Right cardiac atrium (tissue), 5 donors: ENCODE results near the gene GIN1. TPM values are rescaled to one million over a fixed set of nuclear protein-coding genes. Genes with fewer than 3 reads are reported as not detected.

Source experiments
- ATAC-seq, 2 donors: fragments of 200-7000 bp; cut with Tn5 transposase; one replicate each; pipeline versions ENCODE4 v1.8.0 to v1.9.1; 2020; ENCODE audit warnings: moderate library complexity in 2 of 2, mild to moderate bottlenecking in 1 of 2
- DNase-seq, 3 donors: peaks; one replicate each; pipeline ENCODE4 v3.0.0-alpha.2; 2020
- H3K27ac ChIP-seq: one replicate; pipeline ENCODE4 v1.5.1; 2013; ENCODE audit warnings: mild to moderate bottlenecking, low read length, control low read depth, moderate library complexity
- H3K27me3 ChIP-seq: one replicate; pipeline ENCODE4 v1.6.1; 2013; ENCODE audit not compliant: control insufficient read depth, insufficient read depth
- H3K4me1 ChIP-seq: one replicate; pipeline ENCODE4 v1.6.1; 2013; ENCODE audit warnings: low read length; ENCODE audit not compliant: control insufficient read depth, insufficient read depth
- H3K4me3 ChIP-seq: one replicate; pipeline ENCODE4 v1.5.1; 2013; ENCODE audit warnings: low read length, control low read depth
- H3K9me3 ChIP-seq: one replicate; pipeline ENCODE4 v1.6.1; 2013; ENCODE audit warnings: low read length; ENCODE audit not compliant: control insufficient read depth
- whole genome bisulfite sequencing: extraction: QIAGEN DNeasy Blood & Tissue Kit; methylation state at CpG from one replicate; pipeline ENCODE4 v1.1.7; 2013; 5-methylcytosine and 5-hydroxymethylcytosine counted together
- intact Hi-C, 4 donors: fragments of 100-400 bp; cut with DNase I; formaldehyde crosslinking; loops; one replicate each; pipeline versions ENCODE4 v1.11.0 to v1.14.0; 2022 to 2023
- polyA plus RNA-seq: library from polyadenylated mRNA; stranded (reverse); fragments of 200-250 nt; gene quantifications from one replicate; pipeline ENCODE4 v1.2.3, GENCODE V29; 2013
- total RNA-seq, 4 donors: library from RNA; stranded (reverse); fragmentation: NEBNext Ultra II Directional; extraction: Animal tissue kit (Norgen Biotek cat#: 25700); gene quantifications; one replicate each; pipeline ENCODE4 v1.2.1, GENCODE V29; 2021
- donor health status: healthy with polysubstance abuse.
- donor health status: DM: no; HTN: yes; CAD: no.
- donor health status: DM: no; HTN: no; CAD: no.
- donor health status: DM: no; HTN: yes; CAD: no; lungs with severe emphysema.
- donor health status: DM: yes; HTN: yes; CAD: no.

The GIN1 gene
- total and polyA plus RNA-seq, 5 donors = 7.6 to 14.8 (median 13.0) TPM

- H3K27ac ChIP-seq = no peak overlapping the region
- H3K4me1 ChIP-seq = no peaks in the 10 kb centered on the region
- ATAC-seq (no peak), DNase-seq (no peak)
- H3K9me3 ChIP-seq = no peaks in the 10 kb centered on the region
- intact Hi-C loops = loop anchor here in 1 of 4 donors (10.0 kb wide), 1 partner anchor 453 kb away; no protein-coding TSS in a partner anchor
- no peaks in the 10 kb centered on the region for H3K27me3 ChIP-seq
- H3K4me3 ChIP-seq = no peak overlapping the region
- 82% methylated on average over 4 of the region's 4 CpGs for WGBS
These were observed 82.1 kb downstream of the GIN1 start for GRCh38 chr5:103037673-103038455.

GRCh38 chr5:103036601-103037000 lies 83.3 kb downstream of the GIN1 start:
- H3K27ac ChIP-seq = no peak overlapping the region
- WGBS = 96% methylated on average over 2 of the region's 2 CpGs
- ATAC-seq (no peak), DNase-seq (no peak)
- H3K4me3 ChIP-seq = no peak overlapping the region
- H3K4me1 ChIP-seq = no peaks in the 10 kb centered on the region
- no peaks in the 10 kb centered on the region for H3K9me3 ChIP-seq
- intact Hi-C loops = loop anchor here in 1 of 4 donors (10.0 kb wide), 1 partner anchor 452 kb away; no protein-coding TSS in a partner anchor
- H3K27me3 ChIP-seq = no peaks in the 10 kb centered on the region

Other genes starting within 250 kb of the GIN1 start
- 10 to 100 TPM; 37.0 to 40.8 (median 38.0) TPM for gene PPIP5K2, start 163 bp upstream of the GIN1 start, total RNA-seq
- 14.1 TPM for gene PPIP5K2, start 163 bp upstream of the GIN1 start, polyA plus RNA-seq
- 1 to 10 TPM; 3.4 to 4.8 (median 4.2) TPM for gene MACIR, start 138.6 kb upstream of the GIN1 start, total RNA-seq
- gene MACIR, start 138.6 kb upstream of the GIN1 start, polyA plus RNA-seq = 3.0 TPM